Measurements from ENCODE around the gene GABARAPL1. TPM values are rescaled to one million over a fixed set of nuclear protein-coding genes. Genes with fewer than 3 reads are reported as not detected.
"Not testable (repeated sequence)": the region's sequence is repeated elsewhere in the genome, so short reads cannot be mapped to it uniquely, and the experiment has no call there.

Gene GABARAPL1
- total RNA-seq, 2 experiments from 2014 or later, result 50.9 to 56.2 TPM

DNA sequence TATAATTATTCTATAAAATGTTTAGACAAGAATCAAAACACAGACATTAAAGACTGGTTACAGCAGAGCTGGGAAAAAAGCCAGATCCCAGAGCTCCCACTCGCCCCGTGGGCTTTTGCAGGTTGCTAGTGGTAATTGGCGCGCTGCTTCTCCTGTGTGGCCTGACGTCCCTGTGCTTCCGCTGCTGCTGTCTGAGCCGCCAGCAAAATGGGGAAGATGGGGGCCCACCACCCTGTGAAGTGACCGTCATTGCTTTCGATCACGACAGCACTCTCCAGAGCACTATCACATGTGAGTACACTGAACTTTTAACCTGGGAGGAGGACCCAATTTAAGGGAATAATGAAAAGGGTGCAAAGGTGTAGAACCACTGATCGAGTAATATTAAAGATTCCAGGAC lies 26.4 kb upstream of the GABARAPL1 start:
- no peak overlapping the region for H3K27ac Mint-ChIP-seq
- H3K4me1 Mint-ChIP-seq, result peaks cover 8% of the 10 kb centered on the region
- H3K9me3 Mint-ChIP-seq, result no peaks in the 10 kb centered on the region
- H3K27me3 Mint-ChIP-seq, result peaks cover 29% of the 10 kb centered on the region
- ATAC-seq (ENCODE audit: low read depth), result no peak
- H3K4me3 Mint-ChIP-seq, result no peak overlapping the region
- no peaks in the 10 kb centered on the region for H3K36me3 Mint-ChIP-seq
- no peak for DNase-seq
- POLR2A ChIA-PET, result no interaction called here

- H3K27me3 Mint-ChIP-seq, result peaks cover 29% of the 10 kb centered on the region
- H3K9me3 Mint-ChIP-seq; H3K36me3 Mint-ChIP-seq; ATAC-seq (ENCODE audit: low read depth); DNase-seq; H3K27ac Mint-ChIP-seq; POLR2A ChIA-PET; H3K4me1 Mint-ChIP-seq; H3K4me3 Mint-ChIP-seq: not testable (repeated sequence)
Measured at GRCh38 chr12:10186958-10187357, 25.7 kb upstream of the GABARAPL1 start.

- peaks cover 5% of the 10 kb centered on the region for H3K4me1 Mint-ChIP-seq
- H3K27me3 Mint-ChIP-seq, result peaks cover 27% of the 10 kb centered on the region
- no peak for ATAC-seq (ENCODE audit: low read depth)
- no peaks in the 10 kb centered on the region for H3K36me3 Mint-ChIP-seq
- POLR2A ChIA-PET, result interaction anchor here (1.0 kb wide), 1 partner anchor 36 kb away, joined by 3 read pairs; no protein-coding TSS in a partner anchor
- H3K27ac Mint-ChIP-seq, result no peak overlapping the region
- H3K4me3 Mint-ChIP-seq, result no peak overlapping the region
- no peaks in the 10 kb centered on the region for H3K9me3 Mint-ChIP-seq
- DNase-seq, result no peak
Measured at GRCh38 chr12:10189653-10190052, 23.0 kb upstream of the GABARAPL1 start.

- peaks cover 25% of the 10 kb centered on the region for H3K27me3 Mint-ChIP-seq
- no peak overlapping the region for H3K4me3 Mint-ChIP-seq
- DNase-seq (peak; percentile 41), ATAC-seq (ENCODE audit: low read depth) (peak; percentile 99)
- no peaks in the 10 kb centered on the region for H3K9me3 Mint-ChIP-seq
- POLR2A ChIA-PET, result interaction anchor here (0.7 to 1.0 kb wide), 2 partner anchors 38 to 45 kb away, joined by 3 read pairs; no protein-coding TSS in a partner anchor
- H3K36me3 Mint-ChIP-seq, result no peaks in the 10 kb centered on the region
- peaks cover 5% of the 10 kb centered on the region for H3K4me1 Mint-ChIP-seq
- no peak overlapping the region for H3K27ac Mint-ChIP-seq
Measured at GRCh38 chr12:10190558-10191388, 21.9 kb upstream of the GABARAPL1 start.

- no peaks in the 10 kb centered on the region for H3K9me3 Mint-ChIP-seq
- DNase-seq (no peak), ATAC-seq (ENCODE audit: low read depth) (no peak)
- no peak overlapping the region for H3K4me3 Mint-ChIP-seq
- POLR2A ChIA-PET, result no interaction called here
- H3K4me1 Mint-ChIP-seq, result peaks cover 9% of the 10 kb centered on the region
- H3K27me3 Mint-ChIP-seq, result peaks cover 24% of the 10 kb centered on the region
- H3K27ac Mint-ChIP-seq, result no peak overlapping the region
- no peaks in the 10 kb centered on the region for H3K36me3 Mint-ChIP-seq
Measured at GRCh38 chr12:10191865-10192264, 20.8 kb upstream of the GABARAPL1 start.

- H3K9me3 Mint-ChIP-seq, result no peaks in the 10 kb centered on the region
- DNase-seq (no peak), ATAC-seq (ENCODE audit: low read depth) (no peak)
- H3K36me3 Mint-ChIP-seq, result no peaks in the 10 kb centered on the region
- POLR2A ChIA-PET, result no interaction called here
- no peak overlapping the region for H3K27ac Mint-ChIP-seq
- H3K4me1 Mint-ChIP-seq, result peaks cover 9% of the 10 kb centered on the region
- H3K4me3 Mint-ChIP-seq, result no peak overlapping the region
- peaks cover 30% of the 10 kb centered on the region for H3K27me3 Mint-ChIP-seq
Measured at GRCh38 chr12:10194160-10194670, 18.5 kb upstream of the GABARAPL1 start.

DNA sequence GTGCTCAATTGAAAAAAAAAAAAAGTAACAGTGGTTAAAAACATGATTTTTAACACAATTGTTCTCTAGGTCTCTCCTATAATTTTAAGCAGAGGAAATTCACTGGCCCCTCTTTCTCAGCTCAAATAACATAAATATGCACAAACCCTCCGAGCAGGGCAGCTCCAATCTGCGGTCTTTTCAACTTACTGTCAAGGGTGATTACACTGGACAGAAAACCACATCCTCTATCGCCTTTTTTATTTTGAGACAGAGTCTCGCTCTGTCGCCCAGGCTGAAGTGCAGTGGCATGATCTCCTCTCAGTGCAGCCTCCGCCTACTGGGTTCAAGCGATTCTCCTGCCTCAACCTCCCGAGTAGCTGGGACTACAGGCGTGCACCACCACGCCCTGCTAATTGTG lies 16.5 kb upstream of the GABARAPL1 start:
- no peak overlapping the region for H3K4me3 Mint-ChIP-seq
- no peak for DNase-seq
- H3K4me1 Mint-ChIP-seq, result peaks cover 5% of the 10 kb centered on the region
- POLR2A ChIA-PET, result no interaction called here
- no peaks in the 10 kb centered on the region for H3K9me3 Mint-ChIP-seq
- H3K27ac Mint-ChIP-seq, result no peak overlapping the region
- no peaks in the 10 kb centered on the region for H3K36me3 Mint-ChIP-seq
- H3K27me3 Mint-ChIP-seq, result peaks cover 29% of the 10 kb centered on the region
- ATAC-seq (ENCODE audit: low read depth), result no peak

- POLR2A ChIA-PET, result no interaction called here
- Mint-ChIP-seq H3K27me3 (peaks cover 25% of the 10 kb centered on the region), H3K9me3 (no peaks in the 10 kb centered on the region), H3K4me3 (no peak overlapping the region), H3K4me1 (peaks cover 5% of the 10 kb centered on the region), H3K27ac (no peak overlapping the region), H3K36me3 (no peaks in the 10 kb centered on the region)
- DNase-seq (no peak), ATAC-seq (ENCODE audit: low read depth) (no peak)
Measured at GRCh38 chr12:10197879-10198278, 14.8 kb upstream of the GABARAPL1 start.

GRCh38 chr12:10204495-10204894 lies 8.2 kb upstream of the GABARAPL1 start:
- H3K36me3 Mint-ChIP-seq; H3K4me1 Mint-ChIP-seq; H3K9me3 Mint-ChIP-seq; ATAC-seq (ENCODE audit: low read depth); H3K27ac Mint-ChIP-seq; DNase-seq; H3K4me3 Mint-ChIP-seq; POLR2A ChIA-PET: not testable (repeated sequence)
- H3K27me3 Mint-ChIP-seq, result peaks cover 16% of the 10 kb centered on the region

- Mint-ChIP-seq H3K9me3 (no peaks in the 10 kb centered on the region), H3K27ac (no peak overlapping the region), H3K27me3 (peaks cover 16% of the 10 kb centered on the region), H3K4me1 (no peaks in the 10 kb centered on the region), H3K36me3 (no peaks in the 10 kb centered on the region), H3K4me3 (no peak overlapping the region)
- ATAC-seq (ENCODE audit: low read depth) (no peak), DNase-seq (no peak)
- POLR2A ChIA-PET, result no interaction called here
Measured at GRCh38 chr12:10205220-10205807, 7.4 kb upstream of the GABARAPL1 start.

GRCh38 chr12:10207136-10207535 lies 5.5 kb upstream of the GABARAPL1 start:
- no peaks in the 10 kb centered on the region for H3K9me3 Mint-ChIP-seq
- POLR2A ChIA-PET, result no interaction called here

DNA sequence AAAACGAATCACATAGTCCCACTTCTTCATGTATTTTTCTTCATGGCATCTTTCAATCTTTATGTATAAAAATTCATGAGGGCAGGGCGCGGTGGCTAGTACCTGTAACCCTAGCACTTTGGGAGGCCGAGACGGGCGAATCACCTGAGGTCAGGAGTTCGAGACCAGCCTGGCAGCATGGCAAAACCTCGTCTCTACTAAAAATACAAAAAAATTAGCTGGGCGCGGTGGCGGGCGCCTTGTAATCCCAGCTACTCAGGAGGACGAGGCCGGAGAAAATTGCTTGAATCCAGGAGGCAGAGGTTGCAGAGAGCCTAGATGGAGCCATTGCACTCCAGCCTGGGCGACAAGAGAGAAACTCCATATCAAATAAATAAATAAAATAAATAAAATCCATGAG lies 2.5 kb upstream of the GABARAPL1 start:
- Mint-ChIP-seq H3K27me3 (peaks cover 5% of the 10 kb centered on the region), H3K9me3 (no peaks in the 10 kb centered on the region), H3K27ac (no peak overlapping the region), H3K4me3 (no peak overlapping the region), H3K4me1 (peaks cover 21% of the 10 kb centered on the region), H3K36me3 (no peaks in the 10 kb centered on the region)
- POLR2A ChIA-PET, result no interaction called here
- ATAC-seq (ENCODE audit: low read depth) (no peak), DNase-seq (no peak)

More at GRCh38 chr12:10207136-10207535, 5.5 kb upstream of the GABARAPL1 start:
- no peak overlapping the region for H3K4me3 Mint-ChIP-seq
- H3K36me3 Mint-ChIP-seq, result no peaks in the 10 kb centered on the region
- H3K27me3 Mint-ChIP-seq, result peaks cover 14% of the 10 kb centered on the region
- H3K4me1 Mint-ChIP-seq, result peaks cover 1% of the 10 kb centered on the region
- DNase-seq (no peak), ATAC-seq (ENCODE audit: low read depth) (no peak)
- no peak overlapping the region for H3K27ac Mint-ChIP-seq

GRCh38 chr12:10211101-10211939 lies 1.4 kb upstream of the GABARAPL1 start:
- Mint-ChIP-seq H3K9me3 (no peaks in the 10 kb centered on the region), H3K4me3 (peak overlapping the region; percentile 16), H3K4me1 (peaks cover 25% of the 10 kb centered on the region), H3K27me3 (peaks cover 5% of the 10 kb centered on the region), H3K36me3 (no peaks in the 10 kb centered on the region), H3K27ac (no peak overlapping the region)
- ATAC-seq (ENCODE audit: low read depth) (no peak), DNase-seq (no peak)
- POLR2A ChIA-PET, result no interaction called here

All from activated naive CD8-positive, alpha-beta T cell treated with anti-CD3 and anti-CD28 coated beads, Interleukin-2, amount 10 ng/mL, durations not matched to agents 7 days and 5 days (primary cell).